HG02759 (cell line): Measurements from ENCODE around the gene NPPC.

Experiments used
- ATAC-seq: cut with Tn5 transposase; IDR thresholded peaks from one replicate; pipeline ENCODE4 v1.9.1; 2021; ENCODE audit warnings: mild to moderate bottlenecking, moderate library complexity; ENCODE audit not compliant: unreplicated experiment

NPPC gene

GRCh38 chr2:231935815-231936214 is 9.6 kb upstream of the NPPC start:
- ATAC-seq, result no peak

DNA sequence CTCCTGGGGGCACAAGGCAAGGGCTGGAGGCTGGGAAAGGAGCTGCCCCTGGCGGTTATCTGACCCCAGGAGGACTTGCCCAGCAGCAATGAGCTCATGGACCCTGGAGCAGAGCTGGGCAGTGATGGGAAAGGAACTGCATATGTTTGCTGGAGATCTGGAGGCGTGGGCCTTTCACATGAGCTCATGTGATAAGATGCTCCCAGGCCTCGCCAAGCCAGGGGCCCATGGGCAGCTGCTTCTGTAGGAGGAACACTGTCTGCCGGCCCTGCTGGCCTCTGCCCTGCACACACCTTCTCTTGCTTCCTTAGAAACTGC is 9.0 kb upstream of the NPPC start:
- ATAC-seq, result no peak

GRCh38 chr2:231934441-231935206 is 8.4 kb upstream of the NPPC start:
- no peak for ATAC-seq

- no peak for ATAC-seq
Observed at GRCh38 chr2:231933916-231934401, 7.8 kb upstream of the NPPC start.

DNA sequence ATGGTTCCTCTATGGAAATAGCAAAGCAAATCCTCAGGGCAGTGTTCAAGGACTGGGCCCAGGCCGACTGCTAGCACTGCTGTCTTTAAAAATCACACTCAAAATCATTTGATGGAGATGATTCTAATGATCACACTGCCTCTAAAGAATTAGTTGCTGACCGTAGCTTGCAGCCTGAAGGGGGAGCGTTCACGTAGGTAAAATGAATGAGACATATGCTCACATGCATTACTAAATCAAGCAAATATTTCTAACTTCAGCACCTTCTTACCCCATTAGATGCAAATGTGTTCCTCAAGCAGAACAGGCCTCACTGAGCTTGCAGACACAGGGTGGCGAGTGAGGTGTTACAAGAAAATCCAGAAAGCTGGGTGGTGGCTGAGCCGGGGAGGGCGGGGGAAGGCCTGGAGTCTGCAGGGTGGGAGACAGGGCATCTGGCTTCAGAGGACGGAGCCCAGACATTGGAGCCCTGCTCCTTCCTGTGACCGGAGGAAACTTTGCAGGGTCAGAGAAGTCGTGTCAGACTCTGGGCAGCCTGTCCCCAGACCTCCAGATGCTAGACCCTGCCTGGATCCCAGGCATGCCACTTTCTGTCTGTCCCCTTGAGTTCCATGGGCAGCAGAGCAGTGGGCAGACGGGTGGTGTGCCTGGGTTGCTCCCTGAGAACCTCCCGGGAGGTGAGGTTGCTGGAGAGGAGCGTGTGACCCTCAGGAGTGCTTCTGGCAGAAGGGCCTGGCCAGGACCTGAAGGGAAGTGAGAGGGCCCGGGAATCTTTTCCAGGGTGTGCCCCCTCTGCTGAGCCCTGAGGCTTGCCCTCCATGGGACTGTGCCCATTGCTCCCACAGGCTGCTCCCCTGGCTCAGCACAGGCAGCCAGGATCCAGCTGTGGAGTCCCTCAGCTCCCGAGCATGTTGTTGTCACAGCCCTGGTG is 7.1 kb upstream of the NPPC start:
- no peak for ATAC-seq

DNA sequence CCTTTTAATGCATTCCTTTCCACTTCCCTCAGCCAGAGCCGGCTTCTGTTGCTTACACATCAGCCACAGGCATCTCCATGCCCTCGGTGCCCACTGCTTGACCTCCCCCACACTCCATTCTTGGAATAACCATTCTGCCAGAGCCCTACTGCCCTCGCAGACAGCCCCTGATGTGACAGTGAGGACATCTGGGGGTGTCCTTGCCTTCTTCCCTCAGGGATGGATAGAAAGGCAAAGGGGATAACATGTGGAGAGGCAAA is 6.4 kb upstream of the NPPC start:
- no peak for ATAC-seq

GRCh38 chr2:231931481-231931915 is 5.3 kb upstream of the NPPC start:
- no peak for ATAC-seq

DNA sequence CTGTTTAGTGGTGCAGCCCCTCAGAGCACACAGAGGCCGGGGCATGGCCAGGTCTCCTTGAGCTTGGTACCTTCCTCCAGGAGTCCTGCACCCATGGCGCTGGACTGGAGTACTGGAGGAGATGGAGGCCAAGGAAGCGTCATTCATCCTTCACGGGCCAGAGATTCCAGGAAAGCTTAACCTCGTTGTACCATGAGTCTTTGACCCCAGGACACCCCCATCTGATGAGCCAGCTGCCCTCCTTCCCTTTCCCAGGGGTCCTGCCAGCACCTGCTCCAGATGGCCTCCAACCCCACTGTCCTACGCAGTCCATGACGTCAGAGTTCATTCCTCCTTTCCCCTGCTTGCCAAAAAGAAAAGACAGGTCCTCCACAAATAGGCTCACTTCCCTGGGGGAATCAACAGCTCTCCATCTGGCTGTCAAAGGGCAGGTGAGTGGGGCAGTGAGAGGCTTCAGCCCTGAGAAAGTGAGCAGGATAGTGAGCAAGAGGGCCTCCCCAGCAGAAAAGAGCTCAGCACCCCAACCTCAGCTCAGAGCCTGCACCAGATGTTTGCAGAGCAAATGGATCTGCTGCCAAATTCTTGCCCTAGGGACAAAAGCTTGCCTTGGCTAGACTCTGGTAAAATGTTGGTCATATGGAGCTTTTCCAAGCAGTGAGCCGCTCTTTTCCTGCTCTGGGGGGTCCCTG is 4.5 kb upstream of the NPPC start:
- ATAC-seq, result no peak

- no peak for ATAC-seq
Observed at GRCh38 chr2:231929961-231930592, 3.9 kb upstream of the NPPC start.

- ATAC-seq, result no peak
Observed at GRCh38 chr2:231928901-231929725, 2.9 kb upstream of the NPPC start.

DNA sequence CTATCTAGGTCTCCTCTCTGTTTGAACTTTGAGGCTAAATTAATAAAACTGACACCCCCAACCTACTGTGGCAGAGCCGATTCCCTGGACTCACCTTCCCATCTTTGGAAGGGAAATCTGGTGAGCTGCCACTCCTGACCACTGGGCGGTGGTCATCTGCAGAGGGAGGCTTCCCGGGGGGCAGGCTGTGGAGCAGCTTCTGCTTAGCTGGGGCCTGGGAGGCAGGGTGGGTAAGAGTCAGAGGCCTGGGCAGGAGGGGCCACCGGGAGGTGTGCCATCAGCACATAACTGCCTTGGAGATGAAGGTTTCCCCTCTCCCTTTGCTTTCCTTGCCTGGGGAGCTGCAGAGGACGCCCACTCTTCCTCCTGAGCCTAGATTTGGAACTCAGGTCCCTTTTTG is 2.3 kb upstream of the NPPC start:
- ATAC-seq, result no peak

- no peak for ATAC-seq
Observed at GRCh38 chr2:231927566-231927890, 1.3 kb upstream of the NPPC start.

DNA sequence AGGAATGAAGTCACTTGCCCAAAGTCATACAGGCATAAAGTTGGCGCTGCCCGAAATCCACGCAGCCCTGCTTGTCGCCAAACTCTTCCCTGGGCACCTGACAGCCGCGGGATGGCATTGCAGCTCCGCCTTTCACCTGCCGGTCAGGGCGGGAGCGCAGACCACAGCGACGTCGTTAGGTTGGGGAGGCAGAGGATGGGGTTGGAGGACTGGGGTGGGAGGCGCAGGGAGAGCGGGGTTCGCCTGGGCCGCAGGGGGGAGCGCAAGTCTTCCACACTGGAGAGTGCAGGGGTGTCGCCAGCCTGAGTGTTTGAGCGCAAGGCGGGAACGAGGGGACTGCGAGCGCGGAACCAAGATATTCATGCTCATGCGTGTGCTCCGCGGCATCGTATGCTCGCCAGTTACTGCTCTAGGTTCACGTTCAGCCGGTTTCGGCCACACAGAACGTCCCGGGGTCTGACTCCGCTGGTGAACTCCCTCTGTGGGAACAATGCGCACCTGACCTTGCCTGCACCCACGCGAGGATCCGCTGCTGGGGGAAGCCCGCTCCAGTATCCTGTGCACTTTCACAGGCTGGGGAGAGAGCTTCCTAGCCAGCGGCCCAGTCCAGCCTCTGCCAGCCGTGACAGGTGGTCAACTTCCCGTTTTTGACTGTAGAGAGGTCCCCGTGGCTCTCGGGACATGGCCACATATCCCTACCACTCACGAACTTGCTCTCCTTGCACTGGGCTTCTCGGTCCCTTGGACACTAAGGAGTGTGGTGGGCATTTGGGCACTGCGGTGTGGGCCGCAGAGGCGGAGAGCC is 767 bp upstream of the NPPC start:
- ATAC-seq, result no peak

DNA sequence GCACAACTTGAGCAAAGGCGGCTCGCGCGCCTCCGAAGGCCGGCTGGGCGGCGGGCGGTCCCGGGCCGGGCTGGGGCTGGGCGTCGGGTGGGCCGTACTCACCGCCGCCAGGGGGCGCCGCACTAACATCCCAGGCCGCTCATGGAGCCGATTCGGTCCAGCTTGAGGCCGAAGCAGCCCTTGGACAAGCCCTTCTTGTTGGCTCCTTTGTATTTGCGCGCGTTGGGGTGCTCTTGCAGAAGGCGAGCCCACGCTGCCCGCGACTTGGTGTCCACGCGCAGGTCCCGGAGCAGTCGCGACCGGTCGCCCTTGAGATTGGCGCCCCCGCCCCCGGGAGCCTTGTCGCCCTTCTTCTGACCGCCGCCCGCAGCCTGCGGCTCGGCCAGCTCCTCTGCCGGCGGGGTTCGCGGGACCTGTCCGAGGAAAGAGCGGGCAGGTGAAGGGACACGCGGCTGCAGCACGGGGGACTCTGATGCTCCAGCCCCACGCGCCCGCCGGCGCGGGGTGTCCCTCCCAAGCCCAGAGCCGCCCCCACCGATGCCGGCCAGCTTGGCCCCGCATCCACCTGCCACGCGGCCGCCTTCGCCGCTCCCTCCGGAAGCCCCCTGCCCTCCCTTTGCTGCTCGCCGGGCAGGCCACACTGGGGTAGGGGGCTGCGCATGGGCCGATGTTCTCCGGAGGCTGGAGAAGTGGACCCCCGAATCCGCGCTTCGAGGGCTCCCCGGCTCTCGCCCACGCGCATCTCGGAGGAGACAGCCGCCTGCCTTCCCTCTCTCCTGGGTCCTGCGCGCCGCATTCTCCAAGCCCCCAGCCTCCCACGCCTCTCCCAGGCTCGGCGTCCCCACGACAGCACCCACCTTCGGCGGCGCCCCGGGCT is 655 bp downstream of the NPPC start:
- peak; percentile 48 for ATAC-seq

DNA sequence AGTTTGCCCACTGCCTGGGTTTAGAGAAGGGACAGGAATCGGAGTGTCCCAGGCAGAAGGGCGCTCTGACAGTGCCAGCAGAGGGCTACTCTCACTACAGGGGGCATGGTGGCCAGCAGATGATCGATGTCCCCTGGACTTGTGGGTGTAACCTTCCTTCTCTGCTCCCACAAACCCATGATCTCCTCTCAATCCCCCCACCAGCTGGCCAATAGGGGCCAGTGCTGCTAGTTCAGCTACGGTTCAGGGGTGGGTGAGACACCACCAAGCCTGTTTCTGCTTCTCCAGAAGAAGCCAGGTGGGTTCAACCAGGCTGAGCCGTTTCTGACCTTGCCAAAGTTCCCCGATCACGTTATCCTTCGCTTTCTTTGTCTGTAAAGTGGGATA is 1.3 kb downstream of the NPPC start:
- ATAC-seq, result no peak

- no peak for ATAC-seq
Observed at GRCh38 chr2:231923951-231924888, 2.0 kb downstream of the NPPC start.

- no peak for ATAC-seq
Observed at GRCh38 chr2:231923010-231923344, 3.2 kb downstream of the NPPC start.
